ENCODE data around the gene ARVCF.

ARVCF gene

DNA sequence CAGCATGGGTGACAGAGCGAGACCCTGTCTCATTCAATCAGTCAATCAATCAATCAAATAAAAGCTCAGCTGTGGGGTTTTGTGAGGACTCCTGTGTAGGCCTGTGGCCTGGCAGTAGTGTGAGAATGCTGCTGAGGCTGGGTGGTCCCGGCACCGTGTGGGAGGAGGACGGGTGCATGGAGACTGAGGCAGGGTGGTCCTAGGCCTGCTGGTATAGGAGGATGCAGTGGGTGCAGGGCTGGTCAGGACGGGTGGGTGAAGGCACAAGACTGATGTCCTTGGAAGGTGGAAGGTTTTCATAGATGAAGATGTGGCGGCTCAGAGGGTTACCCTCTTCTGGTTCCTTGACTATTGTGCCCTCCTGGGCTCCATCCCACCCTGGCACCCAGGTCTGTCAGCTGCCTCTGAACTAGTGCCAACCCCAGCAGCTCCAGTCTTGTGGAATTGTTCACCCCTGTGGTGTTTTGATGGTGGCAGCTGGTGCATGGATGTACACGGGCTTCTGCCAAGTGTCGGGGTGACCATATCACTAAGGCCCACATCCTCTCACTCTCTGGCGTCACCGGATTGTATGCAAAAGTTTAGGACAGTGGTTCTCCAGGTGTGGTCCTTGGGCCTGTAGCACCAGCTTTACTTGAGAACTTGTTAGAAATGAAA lies 28.0 kb upstream of the ARVCF start:
- no peak overlapping the region for H3K27ac ChIP-seq (ENCODE audit: poor library complexity, severe bottlenecking)
- no peaks in the 10 kb centered on the region for H3K9me3 ChIP-seq (ENCODE audit: severe bottlenecking)
- no peaks in the 10 kb centered on the region for H3K27me3 ChIP-seq (ENCODE audit: insufficient read depth, poor library complexity, severe bottlenecking)
- ATAC-seq (ENCODE audit: low read depth) (no peak), DNase-seq (ENCODE audit: low spot score) (no peak)
- no peaks in the 10 kb centered on the region for H3K4me1 ChIP-seq (ENCODE audit: insufficient read depth, poor library complexity, severe bottlenecking)
- no peak overlapping the region for H3K4me3 ChIP-seq (ENCODE audit: severe bottlenecking)
- peaks cover 11% of the 10 kb centered on the region for H3K36me3 ChIP-seq (ENCODE audit: low read depth)
- TF ChIP-seq, protein P1, sequence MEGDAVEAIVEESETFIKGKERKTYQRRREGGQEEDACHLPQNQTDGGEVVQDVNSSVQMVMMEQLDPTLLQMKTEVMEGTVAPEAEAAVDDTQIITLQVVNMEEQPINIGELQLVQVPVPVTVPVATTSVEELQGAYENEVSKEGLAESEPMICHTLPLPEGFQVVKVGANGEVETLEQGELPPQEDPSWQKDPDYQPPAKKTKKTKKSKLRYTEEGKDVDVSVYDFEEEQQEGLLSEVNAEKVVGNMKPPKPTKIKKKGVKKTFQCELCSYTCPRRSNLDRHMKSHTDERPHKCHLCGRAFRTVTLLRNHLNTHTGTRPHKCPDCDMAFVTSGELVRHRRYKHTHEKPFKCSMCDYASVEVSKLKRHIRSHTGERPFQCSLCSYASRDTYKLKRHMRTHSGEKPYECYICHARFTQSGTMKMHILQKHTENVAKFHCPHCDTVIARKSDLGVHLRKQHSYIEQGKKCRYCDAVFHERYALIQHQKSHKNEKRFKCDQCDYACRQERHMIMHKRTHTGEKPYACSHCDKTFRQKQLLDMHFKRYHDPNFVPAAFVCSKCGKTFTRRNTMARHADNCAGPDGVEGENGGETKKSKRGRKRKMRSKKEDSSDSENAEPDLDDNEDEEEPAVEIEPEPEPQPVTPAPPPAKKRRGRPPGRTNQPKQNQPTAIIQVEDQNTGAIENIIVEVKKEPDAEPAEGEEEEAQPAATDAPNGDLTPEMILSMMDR (IDR thresholded peaks at IDR 0.05; ENCODE audit: poor library complexity, severe bottlenecking), result no peak

DNA sequence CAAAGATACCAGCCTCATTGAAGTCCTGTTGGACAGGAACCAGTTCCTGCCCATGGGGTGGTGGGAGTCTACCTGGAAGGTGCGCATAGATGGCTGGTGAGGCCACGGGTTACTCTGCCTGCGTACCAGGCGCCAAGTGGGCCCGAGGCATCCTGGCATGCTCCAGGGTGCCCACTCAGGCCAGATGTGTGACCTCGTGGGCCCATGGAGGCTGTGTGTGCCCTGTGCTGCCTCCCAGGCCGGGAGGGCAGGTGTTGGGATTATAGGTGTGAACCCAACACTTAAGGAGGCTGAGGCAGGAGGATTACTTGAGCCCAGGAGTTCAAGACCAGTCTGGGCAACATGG lies 27.3 kb upstream of the ARVCF start:
- no peaks in the 10 kb centered on the region for H3K4me1 ChIP-seq (ENCODE audit: insufficient read depth, poor library complexity, severe bottlenecking)
- no peaks in the 10 kb centered on the region for H3K9me3 ChIP-seq (ENCODE audit: severe bottlenecking)
- H3K36me3 ChIP-seq (ENCODE audit: low read depth), result peaks cover 10% of the 10 kb centered on the region
- TF ChIP-seq, protein P1 (IDR thresholded peaks at IDR 0.05; ENCODE audit: poor library complexity, severe bottlenecking), result no peak
- DNase-seq (ENCODE audit: low spot score) (no peak), ATAC-seq (ENCODE audit: low read depth) (no peak)
- no peak overlapping the region for H3K27ac ChIP-seq (ENCODE audit: poor library complexity, severe bottlenecking)
- H3K4me3 ChIP-seq (ENCODE audit: severe bottlenecking), result no peak overlapping the region
- H3K27me3 ChIP-seq (ENCODE audit: insufficient read depth, poor library complexity, severe bottlenecking), result no peaks in the 10 kb centered on the region

DNA sequence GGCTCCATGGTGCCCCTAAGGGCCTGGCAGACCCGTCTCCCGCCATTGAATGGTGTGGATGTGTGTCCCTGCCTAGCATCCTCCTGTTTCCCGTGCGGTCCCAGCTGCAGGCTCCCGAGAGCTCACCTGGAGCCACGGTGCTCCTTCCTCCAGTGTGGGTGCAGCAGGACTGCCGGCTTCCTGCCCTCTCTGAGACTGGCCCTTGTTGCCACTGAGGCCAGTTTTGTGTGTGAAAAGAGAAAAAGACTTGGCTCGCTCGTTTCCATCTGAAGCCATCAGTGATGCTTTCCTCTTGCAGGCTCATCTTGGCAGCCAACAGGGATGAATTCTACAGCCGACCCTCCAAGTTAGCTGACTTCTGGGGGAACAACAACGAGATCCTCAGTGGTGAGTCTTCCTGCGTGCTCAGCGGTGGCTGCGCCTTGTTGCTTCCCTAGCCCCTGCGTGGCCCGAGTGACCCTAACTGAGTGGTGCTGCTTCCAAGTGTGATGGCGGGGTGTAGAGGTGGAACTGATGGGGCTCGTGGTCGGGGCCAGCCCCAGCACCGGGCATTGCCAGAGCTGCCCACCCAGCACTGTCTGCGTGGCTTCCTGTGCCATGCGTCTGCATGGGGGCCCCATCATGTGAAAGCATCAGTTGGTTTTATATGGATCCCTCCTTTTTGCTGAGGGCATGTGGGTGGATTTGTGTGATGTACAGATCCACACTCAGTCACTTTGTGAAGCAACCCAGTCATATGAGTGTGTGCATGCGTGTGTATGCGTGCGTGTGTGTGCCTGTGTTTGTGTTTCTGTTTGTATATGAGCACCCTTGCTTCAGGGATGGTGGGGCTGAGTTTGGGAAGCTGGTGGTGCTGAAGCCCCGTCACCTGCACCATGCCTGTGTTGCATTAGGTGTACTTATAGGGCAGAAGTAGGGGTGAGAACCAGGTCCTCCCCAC lies 26.7 kb upstream of the ARVCF start:
- Histone ChIP-seq H3K27me3 (ENCODE audit: insufficient read depth, poor library complexity, severe bottlenecking) (no peaks in the 10 kb centered on the region), H3K27ac (ENCODE audit: poor library complexity, severe bottlenecking) (no peak overlapping the region), H3K4me3 (ENCODE audit: severe bottlenecking) (no peak overlapping the region), H3K4me1 (ENCODE audit: insufficient read depth, poor library complexity, severe bottlenecking) (no peaks in the 10 kb centered on the region), H3K9me3 (ENCODE audit: severe bottlenecking) (no peaks in the 10 kb centered on the region), H3K36me3 (ENCODE audit: low read depth) (peaks cover 5% of the 10 kb centered on the region)
- TF ChIP-seq, protein P1 (IDR thresholded peaks at IDR 0.05; ENCODE audit: poor library complexity, severe bottlenecking), result no peak
- no peak for DNase-seq (ENCODE audit: low spot score)
- no peak for ATAC-seq (ENCODE audit: low read depth)

DNA sequence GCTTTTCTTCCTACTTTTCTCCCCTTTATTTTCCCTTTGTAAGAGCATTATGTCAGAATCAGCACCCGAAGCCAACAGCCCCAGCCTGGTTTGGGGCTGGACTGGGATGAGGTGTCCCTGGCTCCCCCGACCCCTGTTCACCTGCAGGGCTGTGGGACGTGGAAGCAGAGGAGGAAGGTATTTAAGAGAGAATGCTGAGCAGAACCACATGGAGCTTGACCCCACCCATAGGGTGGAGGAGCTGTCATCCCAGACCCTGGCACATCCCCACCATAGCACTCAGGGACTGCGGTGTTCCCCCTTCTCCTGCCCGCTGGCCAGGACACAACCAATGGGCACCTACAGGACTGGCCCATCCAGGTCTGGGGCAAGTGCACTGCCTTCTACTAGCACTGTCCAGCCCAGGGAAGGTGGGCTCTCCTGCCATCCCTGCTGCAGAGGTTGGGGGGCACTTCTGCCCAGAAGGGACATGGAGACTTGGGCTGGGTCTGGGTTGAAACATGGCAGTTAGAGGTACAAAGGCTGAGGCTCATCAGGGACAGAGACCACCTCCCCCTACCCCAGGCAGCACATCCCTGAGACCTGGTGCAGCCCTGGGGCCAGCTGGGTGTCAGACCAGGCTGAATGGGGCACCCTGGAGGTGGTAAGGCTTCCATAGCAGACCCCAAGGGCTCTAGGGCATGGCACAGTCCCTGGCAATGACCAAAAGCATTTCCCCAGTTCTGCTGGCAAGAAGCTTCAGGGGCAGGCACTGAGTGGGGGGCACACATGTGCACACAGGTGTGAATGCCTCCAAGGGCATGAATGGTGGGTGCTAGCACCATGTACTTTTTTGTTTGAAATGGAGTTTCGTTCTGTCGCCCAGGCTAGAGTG lies 23.9 kb upstream of the ARVCF start:
- TF ChIP-seq, protein P1 (IDR thresholded peaks at IDR 0.05; ENCODE audit: poor library complexity, severe bottlenecking), result no peak
- Histone ChIP-seq H3K4me3 (ENCODE audit: severe bottlenecking) (no peak overlapping the region), H3K4me1 (ENCODE audit: insufficient read depth, poor library complexity, severe bottlenecking) (no peaks in the 10 kb centered on the region), H3K36me3 (ENCODE audit: low read depth) (0 out of 2 replicates have a peak, but pooled peaks cover 6% of the 10 kb centered on the region), H3K27me3 (ENCODE audit: insufficient read depth, poor library complexity, severe bottlenecking) (no peaks in the 10 kb centered on the region), H3K9me3 (ENCODE audit: severe bottlenecking) (no peaks in the 10 kb centered on the region), H3K27ac (ENCODE audit: poor library complexity, severe bottlenecking) (no peak overlapping the region)
- ATAC-seq (ENCODE audit: low read depth) (no peak), DNase-seq (ENCODE audit: low spot score) (no peak)

All from RWPE2 (cell line).